ENCODE data around the gene MTCL1.

Gene MTCL1

DNA sequence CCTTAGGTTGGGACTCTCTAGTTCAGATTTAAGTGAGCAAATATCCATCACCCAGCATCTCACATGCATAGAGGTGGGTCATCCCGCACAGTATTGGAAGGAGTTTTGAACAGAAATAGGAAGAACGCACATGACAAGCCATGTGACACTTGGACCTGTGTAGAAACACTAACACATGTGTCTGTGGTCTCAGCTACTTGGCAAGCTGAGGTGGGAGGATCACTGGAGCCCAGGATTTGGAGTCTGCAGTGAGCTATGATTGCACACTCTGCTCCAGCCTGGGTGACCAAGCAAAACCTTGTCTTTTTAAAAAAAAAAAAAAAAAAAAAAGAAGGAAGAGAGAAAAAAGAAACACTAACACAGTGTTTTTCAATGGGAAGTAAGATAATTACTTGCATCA lies 5.4 kb upstream of the MTCL1 start:
- DNase-seq (ENCODE audit: low read depth): peak; percentile 15
- H3K4me3 ChIP-seq (ENCODE audit: low read depth, low read length): no peak overlapping the region
- no peak for TF ChIP-seq MYC (IDR thresholded peaks at IDR 0.05; ENCODE audit: low read depth, low read length)
- TF ChIP-seq, protein P1, sequence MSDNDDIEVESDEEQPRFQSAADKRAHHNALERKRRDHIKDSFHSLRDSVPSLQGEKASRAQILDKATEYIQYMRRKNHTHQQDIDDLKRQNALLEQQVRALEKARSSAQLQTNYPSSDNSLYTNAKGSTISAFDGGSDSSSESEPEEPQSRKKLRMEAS (IDR thresholded peaks at IDR 0.05; ENCODE audit: low read depth, low read length): peak; percentile 63; the same call in 1 of the 2 replicates
- TF ChIP-seq, protein P2, sequence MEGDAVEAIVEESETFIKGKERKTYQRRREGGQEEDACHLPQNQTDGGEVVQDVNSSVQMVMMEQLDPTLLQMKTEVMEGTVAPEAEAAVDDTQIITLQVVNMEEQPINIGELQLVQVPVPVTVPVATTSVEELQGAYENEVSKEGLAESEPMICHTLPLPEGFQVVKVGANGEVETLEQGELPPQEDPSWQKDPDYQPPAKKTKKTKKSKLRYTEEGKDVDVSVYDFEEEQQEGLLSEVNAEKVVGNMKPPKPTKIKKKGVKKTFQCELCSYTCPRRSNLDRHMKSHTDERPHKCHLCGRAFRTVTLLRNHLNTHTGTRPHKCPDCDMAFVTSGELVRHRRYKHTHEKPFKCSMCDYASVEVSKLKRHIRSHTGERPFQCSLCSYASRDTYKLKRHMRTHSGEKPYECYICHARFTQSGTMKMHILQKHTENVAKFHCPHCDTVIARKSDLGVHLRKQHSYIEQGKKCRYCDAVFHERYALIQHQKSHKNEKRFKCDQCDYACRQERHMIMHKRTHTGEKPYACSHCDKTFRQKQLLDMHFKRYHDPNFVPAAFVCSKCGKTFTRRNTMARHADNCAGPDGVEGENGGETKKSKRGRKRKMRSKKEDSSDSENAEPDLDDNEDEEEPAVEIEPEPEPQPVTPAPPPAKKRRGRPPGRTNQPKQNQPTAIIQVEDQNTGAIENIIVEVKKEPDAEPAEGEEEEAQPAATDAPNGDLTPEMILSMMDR (IDR thresholded peaks at IDR 0.05; ENCODE audit: low read depth, low read length): no peak
- no peak for TF ChIP-seq POLR2A (IDR thresholded peaks at IDR 0.05; ENCODE audit: extremely low read depth, insufficient read length)

DNA sequence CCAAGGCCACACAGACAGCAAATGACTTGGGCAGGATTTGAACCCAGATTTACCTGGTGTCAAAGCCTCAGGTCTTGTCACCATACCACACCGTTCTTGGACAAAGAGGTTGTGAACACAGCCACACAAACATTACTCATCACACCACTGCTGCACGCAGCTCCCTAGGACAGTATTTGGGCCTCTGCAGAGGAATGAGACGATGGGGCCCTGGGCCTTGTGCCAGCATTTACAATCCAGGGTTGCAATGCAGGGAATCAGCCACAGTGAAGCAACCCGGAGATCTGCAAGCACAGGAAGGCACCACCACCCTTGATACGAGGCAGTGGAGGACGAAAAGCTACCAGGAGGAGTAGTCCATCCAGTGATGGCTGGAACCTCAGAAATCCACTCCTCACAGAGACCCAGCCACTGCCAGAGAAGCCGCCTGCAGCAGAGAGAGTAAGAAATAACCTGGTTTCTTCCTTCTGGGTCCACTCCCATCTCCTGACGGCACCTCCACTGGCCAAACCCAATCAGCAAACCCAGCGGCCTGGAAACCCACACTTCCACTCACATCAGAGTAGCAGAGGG lies 3.7 kb upstream of the MTCL1 start:
- DNase-seq (ENCODE audit: low read depth): no peak
- no peak for TF ChIP-seq MYC (IDR thresholded peaks at IDR 0.05; ENCODE audit: low read depth, low read length)
- TF ChIP-seq, protein P1 (IDR thresholded peaks at IDR 0.05; ENCODE audit: low read depth, low read length): no peak
- TF ChIP-seq, protein P2 (IDR thresholded peaks at IDR 0.05; ENCODE audit: low read depth, low read length): no peak
- TF ChIP-seq POLR2A (IDR thresholded peaks at IDR 0.05; ENCODE audit: extremely low read depth, insufficient read length): no peak
- H3K4me3 ChIP-seq (ENCODE audit: low read depth, low read length): no peak overlapping the region

DNA sequence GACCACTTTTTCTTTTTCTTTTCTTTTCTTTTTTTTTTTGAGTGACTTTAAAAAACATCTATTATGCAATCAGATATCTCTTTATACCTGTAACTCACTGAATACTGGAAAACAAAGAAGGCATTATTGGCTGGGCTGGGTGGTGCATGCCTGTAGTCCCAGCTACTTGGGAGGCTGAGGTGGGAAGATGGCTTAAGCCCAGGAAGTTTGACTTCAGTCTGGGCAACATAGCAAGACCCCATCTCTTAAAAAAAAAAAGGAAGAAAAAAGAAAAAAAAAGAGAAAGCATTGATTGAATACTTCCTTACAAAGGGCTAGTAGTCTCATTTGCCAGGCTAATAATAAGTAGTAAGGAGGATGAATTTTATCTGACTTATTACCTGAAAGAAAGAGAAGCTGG lies 2.7 kb upstream of the MTCL1 start:
- no peak for DNase-seq (ENCODE audit: low read depth)
- TF ChIP-seq, protein P2 (IDR thresholded peaks at IDR 0.05; ENCODE audit: low read depth, low read length): no peak
- TF ChIP-seq MYC (IDR thresholded peaks at IDR 0.05; ENCODE audit: low read depth, low read length) (no peak), POLR2A (IDR thresholded peaks at IDR 0.05; ENCODE audit: extremely low read depth, insufficient read length) (no peak)
- TF ChIP-seq, protein P1 (IDR thresholded peaks at IDR 0.05; ENCODE audit: low read depth, low read length): no peak
- H3K4me3 ChIP-seq (ENCODE audit: low read depth, low read length): no peak overlapping the region

DNA sequence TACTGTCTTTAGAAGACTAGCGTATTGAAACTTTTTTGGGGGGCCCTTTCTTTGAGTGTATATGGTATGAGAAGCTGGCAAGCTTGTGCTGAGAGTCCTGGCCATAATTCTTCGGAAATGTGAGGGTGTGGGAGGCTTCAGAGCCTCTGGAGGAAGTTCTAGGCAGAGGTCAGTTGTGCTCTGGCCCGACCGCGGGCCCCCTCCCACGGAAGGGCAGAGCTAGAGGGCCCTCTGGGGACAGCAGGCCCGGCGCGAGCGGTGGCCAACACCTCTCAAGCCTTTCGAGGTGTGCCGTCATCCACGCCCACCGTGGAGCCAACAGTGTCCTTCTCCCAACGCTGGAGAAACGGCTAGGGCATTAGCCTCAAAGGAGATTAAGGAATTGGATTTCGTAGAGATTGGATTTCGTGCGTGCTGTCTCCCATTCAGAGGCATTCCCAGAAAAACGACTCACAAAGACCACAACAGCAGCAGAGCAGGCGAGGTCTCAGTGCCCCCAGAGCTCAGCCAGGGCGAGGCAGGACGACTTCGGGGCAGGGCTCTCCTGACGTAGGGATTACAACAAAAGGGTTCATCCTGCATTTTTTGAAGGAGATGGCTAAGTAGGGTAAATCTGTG lies 2.2 kb upstream of the MTCL1 start:
- peak; percentile 22 for DNase-seq (ENCODE audit: low read depth)
- TF ChIP-seq POLR2A (IDR thresholded peaks at IDR 0.05; ENCODE audit: extremely low read depth, insufficient read length) (no peak), MYC (IDR thresholded peaks at IDR 0.05; ENCODE audit: low read depth, low read length) (no peak)
- TF ChIP-seq, protein P2 (IDR thresholded peaks at IDR 0.05; ENCODE audit: low read depth, low read length): no peak
- TF ChIP-seq, protein P1 (IDR thresholded peaks at IDR 0.05; ENCODE audit: low read depth, low read length): no peak
- H3K4me3 ChIP-seq (ENCODE audit: low read depth, low read length): no peak overlapping the region

DNA sequence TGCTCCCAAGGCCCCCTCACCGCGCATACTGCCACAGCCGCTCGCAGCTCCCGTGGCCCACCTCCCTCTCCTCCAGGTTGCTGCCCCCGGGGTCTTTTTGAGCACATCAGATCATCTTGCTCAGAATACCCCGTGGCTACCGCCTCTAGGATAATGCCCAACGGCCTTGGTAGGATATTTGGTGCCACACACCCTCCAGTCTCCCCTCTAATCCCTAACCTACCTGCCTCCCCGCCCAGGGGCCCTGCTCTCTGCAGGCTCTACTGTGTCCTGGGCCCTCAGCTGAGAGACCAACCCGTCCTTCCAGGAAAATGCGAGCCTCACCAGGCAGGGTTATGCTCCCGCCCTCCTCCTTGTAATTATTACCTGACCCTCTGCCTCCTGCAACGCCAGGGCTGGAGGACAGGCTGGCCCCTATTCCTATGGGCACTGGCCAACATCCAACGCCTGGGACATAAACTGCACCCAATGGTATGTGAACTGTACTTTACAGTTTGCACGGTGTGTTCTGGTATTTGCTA lies 1.5 kb upstream of the MTCL1 start:
- TF ChIP-seq MYC (IDR thresholded peaks at IDR 0.05; ENCODE audit: low read depth, low read length) (no peak), POLR2A (IDR thresholded peaks at IDR 0.05; ENCODE audit: extremely low read depth, insufficient read length) (no peak)
- TF ChIP-seq, protein P2 (IDR thresholded peaks at IDR 0.05; ENCODE audit: low read depth, low read length): no peak
- H3K4me3 ChIP-seq (ENCODE audit: low read depth, low read length): peak overlapping the region; percentile 53
- DNase-seq (ENCODE audit: low read depth): no peak
